Measurements from ENCODE around the gene MICALL2.

DNA sequence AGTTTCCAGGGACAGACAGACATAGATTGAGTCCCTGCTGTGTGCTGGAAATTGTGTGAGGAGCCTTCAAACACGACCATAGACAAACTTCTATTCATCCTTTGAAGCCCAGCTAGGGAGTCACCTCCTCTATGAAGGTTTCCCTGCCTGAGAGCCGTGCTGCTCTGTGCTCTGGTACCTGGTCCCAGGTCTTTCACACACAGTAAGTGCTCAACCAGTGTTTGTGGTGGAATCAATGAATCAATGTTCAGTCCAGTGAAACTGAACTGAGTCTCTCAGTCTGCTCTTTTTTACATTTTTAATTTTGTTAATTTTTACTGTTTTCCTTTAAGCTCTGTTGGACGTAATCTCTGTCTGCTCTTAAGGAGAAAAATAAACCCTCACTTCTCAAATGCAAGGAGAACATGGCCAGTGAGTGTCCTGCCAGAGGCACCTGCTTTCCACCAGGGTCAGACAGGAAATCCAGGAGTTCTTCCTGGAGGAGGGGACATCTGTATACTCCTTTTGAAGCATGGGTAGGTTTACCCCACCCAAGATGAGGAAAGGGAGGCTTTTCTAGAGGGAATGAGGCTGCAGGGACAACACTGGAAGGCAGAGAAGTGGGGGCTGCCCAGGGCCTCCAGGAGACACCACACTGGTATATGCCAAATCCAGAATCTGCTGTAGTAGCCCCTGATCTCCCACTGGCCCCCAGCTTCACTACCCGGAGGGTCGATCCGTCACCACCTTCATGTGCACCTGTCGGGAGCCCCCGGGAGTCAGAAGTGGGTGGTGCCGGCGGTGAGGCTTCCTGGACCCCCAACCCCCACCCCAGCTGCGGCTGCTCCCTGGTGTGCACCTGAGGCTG lies 56.3 kb downstream of the MICALL2 start:
- TF ChIP-seq, protein P1, sequence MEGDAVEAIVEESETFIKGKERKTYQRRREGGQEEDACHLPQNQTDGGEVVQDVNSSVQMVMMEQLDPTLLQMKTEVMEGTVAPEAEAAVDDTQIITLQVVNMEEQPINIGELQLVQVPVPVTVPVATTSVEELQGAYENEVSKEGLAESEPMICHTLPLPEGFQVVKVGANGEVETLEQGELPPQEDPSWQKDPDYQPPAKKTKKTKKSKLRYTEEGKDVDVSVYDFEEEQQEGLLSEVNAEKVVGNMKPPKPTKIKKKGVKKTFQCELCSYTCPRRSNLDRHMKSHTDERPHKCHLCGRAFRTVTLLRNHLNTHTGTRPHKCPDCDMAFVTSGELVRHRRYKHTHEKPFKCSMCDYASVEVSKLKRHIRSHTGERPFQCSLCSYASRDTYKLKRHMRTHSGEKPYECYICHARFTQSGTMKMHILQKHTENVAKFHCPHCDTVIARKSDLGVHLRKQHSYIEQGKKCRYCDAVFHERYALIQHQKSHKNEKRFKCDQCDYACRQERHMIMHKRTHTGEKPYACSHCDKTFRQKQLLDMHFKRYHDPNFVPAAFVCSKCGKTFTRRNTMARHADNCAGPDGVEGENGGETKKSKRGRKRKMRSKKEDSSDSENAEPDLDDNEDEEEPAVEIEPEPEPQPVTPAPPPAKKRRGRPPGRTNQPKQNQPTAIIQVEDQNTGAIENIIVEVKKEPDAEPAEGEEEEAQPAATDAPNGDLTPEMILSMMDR (IDR thresholded peaks at IDR 0.05), result no peak
- TF ChIP-seq POLR2A (IDR thresholded peaks at IDR 0.05), result no peak
